ENCODE data around the gene FAM219A.

- TF ChIP-seq EZH2phosphoT487 (IDR thresholded peaks at IDR 0.05; ENCODE audit: borderline replicate concordance, low read depth, low read length) (no peak), CTCF (conservative IDR thresholded peaks at IDR 0.05; ENCODE audit: low read length) (no peak)
Measured at GRCh38 chr9:34373749-34374148, 84.6 kb downstream of the FAM219A start.
